NCI-H187 (cell line): ENCODE data around the gene SUN5.
"Not testable (repeated sequence)": the region's sequence is repeated elsewhere in the genome, so short reads cannot be mapped to it uniquely, and the experiment has no call there.

ENCODE experiments used
- DNase-seq, 2 experiments: peaks; one replicate each; lab custom pipeline; 2025; lab: John Stamatoyannopoulos, UW

SUN5 gene

GRCh38 chr20:32965115-32965514, 39.1 kb downstream of the SUN5 start:
- DNase-seq = no peak

GRCh38 chr20:32964575-32964974, 39.7 kb downstream of the SUN5 start:
- no peak for DNase-seq

DNA sequence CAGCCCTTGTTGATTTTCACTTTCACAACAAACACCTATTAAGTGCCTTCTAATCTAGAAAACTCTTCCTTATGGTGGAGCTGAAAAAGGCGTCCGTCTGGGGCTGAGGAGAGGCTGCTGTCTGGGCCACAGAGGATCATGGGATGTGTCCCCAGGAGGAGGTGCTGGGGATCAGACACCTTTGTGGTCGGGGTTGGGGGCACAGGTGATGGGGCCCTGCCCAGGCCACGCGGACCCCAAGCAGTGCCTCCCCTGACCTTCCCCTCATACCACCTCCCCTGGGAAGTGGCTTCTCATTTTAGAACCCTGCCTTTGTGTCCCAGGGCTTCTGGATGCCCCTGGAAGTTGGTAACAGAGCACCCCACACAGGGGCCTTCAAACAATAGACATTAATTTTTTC, 41.1 kb downstream of the SUN5 start:
- no peak for DNase-seq

- not testable (repeated sequence) for DNase-seq
Measured at GRCh38 chr20:32962646-32963045, 41.6 kb downstream of the SUN5 start.

- DNase-seq = no peak
Measured at GRCh38 chr20:32962053-32962452, 42.2 kb downstream of the SUN5 start.

- no peak for DNase-seq
Measured at GRCh38 chr20:32960849-32961731, 43.1 kb downstream of the SUN5 start.

GRCh38 chr20:32960222-32960518, 44.1 kb downstream of the SUN5 start:
- DNase-seq = no peak

DNA sequence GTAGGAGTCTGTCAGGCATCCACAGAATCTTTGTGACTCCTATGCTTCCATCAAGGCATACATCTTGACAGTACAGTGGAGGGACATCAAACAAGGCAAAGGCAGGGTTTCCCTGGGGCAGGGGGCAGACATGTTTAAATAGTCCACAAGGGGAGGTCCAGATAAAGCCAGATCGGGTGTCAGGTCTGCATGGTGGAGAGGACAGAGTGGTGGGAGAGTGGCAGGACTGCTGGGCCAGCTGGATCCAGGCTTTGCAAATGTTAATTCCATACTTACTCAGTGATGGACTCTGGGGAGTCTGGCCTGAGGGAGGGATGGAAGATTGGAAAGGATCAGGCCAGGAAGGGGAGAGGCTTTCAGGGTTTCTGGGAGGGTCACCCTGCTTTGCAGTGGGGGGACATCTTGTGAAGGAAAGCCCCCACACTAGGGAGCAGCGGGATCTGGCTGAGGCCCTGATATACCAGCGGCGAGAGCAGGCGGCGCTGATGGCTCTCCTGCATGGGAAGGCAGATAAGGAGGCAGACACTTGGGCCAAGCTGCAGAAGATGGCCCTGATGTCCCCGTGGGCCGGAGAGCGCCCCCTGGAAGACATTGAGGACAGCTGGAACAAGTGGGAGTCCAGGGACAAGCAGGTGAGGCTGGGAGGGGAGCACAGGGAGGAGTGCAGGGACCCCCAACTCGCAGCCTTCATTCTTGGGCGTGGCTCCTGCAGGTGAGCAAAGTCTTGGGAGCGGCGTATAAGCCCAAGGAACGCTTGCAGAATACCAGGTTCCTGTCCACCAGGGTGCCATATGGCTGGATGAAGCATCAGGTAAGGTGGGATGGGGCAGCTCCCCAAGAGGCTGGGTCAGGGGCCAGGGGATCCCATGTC, 44.6 kb downstream of the SUN5 start:
- no peak for DNase-seq

- no peak for DNase-seq
Measured at GRCh38 chr20:32958574-32958973, 45.7 kb downstream of the SUN5 start.

- no peak for DNase-seq
Measured at GRCh38 chr20:32957459-32957858, 46.8 kb downstream of the SUN5 start.

- DNase-seq = not testable (repeated sequence)
Measured at GRCh38 chr20:32950539-32950938, 53.7 kb downstream of the SUN5 start.

DNA sequence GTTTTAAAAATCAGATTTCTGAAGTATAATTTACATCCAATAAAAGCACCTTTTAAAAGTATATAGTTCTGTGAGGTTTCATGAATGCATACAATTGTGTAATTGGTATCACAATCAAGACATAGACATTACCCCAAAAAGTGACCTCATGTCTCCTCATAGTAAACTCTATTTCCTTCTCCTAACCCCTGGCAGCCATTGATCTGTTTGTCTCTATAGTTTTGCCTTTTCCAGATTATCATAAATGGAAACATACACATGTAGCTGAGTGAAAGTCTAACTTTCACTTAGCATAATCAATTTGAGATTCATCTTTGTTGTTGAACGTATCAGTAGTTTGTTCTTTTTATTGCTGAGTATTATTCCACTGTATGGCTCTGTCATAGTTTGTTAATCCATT, 57.6 kb downstream of the SUN5 start:
- no peak for DNase-seq

- DNase-seq = no peak
Measured at GRCh38 chr20:32945710-32946221, 58.5 kb downstream of the SUN5 start.

DNA sequence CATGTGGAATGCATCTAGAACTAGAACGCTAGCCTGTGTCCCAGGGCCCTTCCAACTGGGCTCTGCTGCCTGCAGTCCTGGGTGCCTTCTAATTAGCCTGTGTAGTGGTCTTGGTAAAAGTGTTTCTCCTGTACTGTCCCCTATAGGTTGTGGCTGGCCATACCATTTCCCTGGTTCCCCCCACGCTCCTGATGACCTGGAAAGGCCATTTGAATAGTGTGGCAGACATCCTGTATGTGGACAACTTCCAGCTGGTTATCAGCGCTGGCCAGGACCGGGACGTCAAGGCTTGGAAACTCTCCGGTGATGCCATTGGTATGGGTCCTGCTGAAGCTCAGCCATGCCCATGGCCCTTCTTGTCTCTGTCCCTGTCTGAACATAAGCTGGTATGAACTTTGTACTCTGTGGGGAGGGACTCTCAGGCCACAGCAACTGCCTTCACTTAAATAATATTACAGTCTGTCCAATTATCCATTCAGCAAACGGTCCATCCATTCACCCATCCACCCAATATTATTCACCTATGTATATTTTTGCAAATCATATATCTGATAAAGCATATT, 60.7 kb downstream of the SUN5 start:
- no peak for DNase-seq

DNA sequence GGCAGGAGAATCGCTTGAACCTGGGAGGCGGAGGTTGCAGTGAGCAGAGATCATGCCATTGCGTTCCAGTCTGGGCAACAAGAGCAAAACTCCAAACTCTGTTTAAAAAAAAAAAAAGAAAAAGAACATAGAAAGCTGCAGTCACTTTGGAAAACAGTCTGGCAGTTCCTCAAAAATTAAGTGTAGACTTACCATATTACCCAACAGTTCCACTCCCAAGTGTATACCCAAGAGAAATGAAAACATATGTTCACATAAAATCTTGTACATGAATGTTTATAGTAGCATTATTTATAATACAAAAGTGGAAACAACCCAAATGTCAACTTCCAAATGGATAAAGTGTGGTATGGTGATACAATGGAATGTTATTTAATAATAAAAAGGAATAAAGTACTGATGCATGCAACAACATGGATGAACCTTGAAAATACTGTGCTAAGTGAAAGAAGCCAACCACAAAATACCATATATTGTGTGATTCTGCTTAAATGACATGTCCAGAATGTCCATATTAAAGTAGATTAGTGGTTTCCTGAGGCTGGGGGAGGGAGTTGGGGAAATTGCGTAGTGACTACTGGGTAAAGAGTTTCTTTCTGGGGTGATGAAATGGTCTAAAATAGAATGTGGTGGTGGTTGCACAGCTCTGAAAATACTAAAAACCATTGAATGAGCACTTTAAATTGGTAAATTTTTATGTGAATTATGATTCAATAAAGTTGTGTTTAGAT, 62.9 kb downstream of the SUN5 start:
- DNase-seq = no peak

GRCh38 chr20:32934580-32934979, 69.7 kb downstream of the SUN5 start:
- no peak for DNase-seq
